ENCODE data around the gene ABHD5. TPM values are rescaled to one million over a fixed set of nuclear protein-coding genes. Genes with fewer than 3 reads are reported as not detected.

The ABHD5 gene
- total and polyA plus RNA-seq, 2 of the 8 experiments (the other 6 are each of a cell fraction or from before 2014, with no cell fraction given): 10.5 to 16.4 TPM

- Histone ChIP-seq H3K9me3 (ENCODE audit: insufficient read depth in 2 of 2, low read depth in 1 of 2, low read length in 1 of 2) (peaks cover 0 to 14% of the 10 kb centered on the region in 2 experiments; a peak in 2 of 4 replicates), H4K91ac (replicated peaks; ENCODE audit: insufficient read length, low read length) (no peak overlapping the region), H2BK120ac (replicated peaks; ENCODE audit: low read depth, low read length) (no peak overlapping the region), H4K8ac (ENCODE audit: extremely low read depth, insufficient read depth, low read length) (no peak overlapping the region), H3K56ac (replicated peaks; ENCODE audit: insufficient read length, low read depth, low read length) (no peak overlapping the region), H2BK20ac (ENCODE audit: low read length) (no peak overlapping the region), H3K36me3 (ENCODE audit: control insufficient read depth in 2 of 4, insufficient read depth in 4 of 4, low read length in 3 of 4) (no peaks in the 10 kb centered on the region; a peak in 1 of 8 replicates), H2BK5ac (ENCODE audit: low read depth, low read length) (no peak overlapping the region), H3K4me2 (ENCODE audit: insufficient read depth in 1 of 2, low read depth in 2 of 2, low read length in 2 of 2) (no peak overlapping the region), H3K79me2 (ENCODE audit: control insufficient read depth in 1 of 2, insufficient read depth in 2 of 2, low read length in 2 of 2) (no peaks in the 10 kb centered on the region), H4K20me1 (replicated peaks in 1 of 2; ENCODE audit: control insufficient read depth in 1 of 2, insufficient read depth in 2 of 2, low read length in 2 of 2) (no peaks in the 10 kb centered on the region), H3K27me3 (replicated peaks in 1 of 4; ENCODE audit: control insufficient read depth in 3 of 4, extremely low read depth in 1 of 4, insufficient read depth in 3 of 4, low read length in 3 of 4) (no peaks in the 10 kb centered on the region), H3K4ac (replicated peaks; ENCODE audit: insufficient read length, low read depth, low read length) (no peak overlapping the region), H2BK15ac (ENCODE audit: low read length) (no peak overlapping the region), H3K27ac (ENCODE audit: low read depth, low read length) (no peak overlapping the region), H3K18ac (ENCODE audit: extremely low read depth, low read length) (no peak overlapping the region), H3K23me2 (ENCODE audit: low read depth, low read length) (no peaks in the 10 kb centered on the region), H3K14ac (ENCODE audit: insufficient read length) (no peak overlapping the region), H2AK5ac (ENCODE audit: low read depth, low read length) (no peak overlapping the region), H2AFZ (ENCODE audit: low read length) (no peak overlapping the region), H2BK12ac (ENCODE audit: low read depth, low read length) (no peak overlapping the region), H4K5ac (ENCODE audit: insufficient read length, low read depth, low read length) (no peak overlapping the region), H3K23ac (ENCODE audit: insufficient read length) (no peak overlapping the region), H3K4me1 (replicated peaks in 1 of 4; ENCODE audit: control insufficient read depth in 3 of 4, insufficient read depth in 4 of 4, low read length in 3 of 4) (no peaks in the 10 kb centered on the region), H3K4me3 (ENCODE audit: extremely low read depth in 1 of 4, insufficient read depth in 2 of 4, low read depth in 3 of 4, low read length in 4 of 4) (no peak overlapping the region), H3K79me1 (ENCODE audit: low read depth, low read length) (no peaks in the 10 kb centered on the region), H3K9ac (replicated peaks in 1 of 4; ENCODE audit: extremely low read depth in 1 of 4, low read depth in 3 of 4, low read length in 3 of 4) (no peak overlapping the region)
- CTCF ChIA-PET (ENCODE audit: partially characterized antibody): no interaction called here
- TF ChIP-seq E2F6 (IDR thresholded peaks at IDR 0.05) (no peak), FOSL1 (IDR thresholded peaks at IDR 0.05; ENCODE audit: insufficient read depth, low read depth, low read length) (no peak), NANOG (IDR thresholded peaks at IDR 0.05; ENCODE audit: insufficient read depth, low read depth, low read length, poor library complexity, severe bottlenecking) (no peak)
- no peak for DNase-seq (ENCODE audit: low read depth in 1 of 2, low spot score in 2 of 2)
- POLR2A ChIA-PET (ENCODE audit: partially characterized antibody): no interaction called here
- no peak for FAIRE-seq
These were observed 15.1 kb upstream of the ABHD5 start for GRCh38 chr3:43675593-43675992.
